Pons (tissue), 1 donor: Measurements from ENCODE around the gene PIP5K1B.
"Not testable (repeated sequence)": the region's sequence is repeated elsewhere in the genome, so short reads cannot be mapped to it uniquely, and the experiment has no call there.

Experiments used
- DNase-seq: peaks from one replicate; pipeline ENCODE4 v3.0.0-alpha.2; 2016; ENCODE audit warnings: low spot score

PIP5K1B gene

DNA sequence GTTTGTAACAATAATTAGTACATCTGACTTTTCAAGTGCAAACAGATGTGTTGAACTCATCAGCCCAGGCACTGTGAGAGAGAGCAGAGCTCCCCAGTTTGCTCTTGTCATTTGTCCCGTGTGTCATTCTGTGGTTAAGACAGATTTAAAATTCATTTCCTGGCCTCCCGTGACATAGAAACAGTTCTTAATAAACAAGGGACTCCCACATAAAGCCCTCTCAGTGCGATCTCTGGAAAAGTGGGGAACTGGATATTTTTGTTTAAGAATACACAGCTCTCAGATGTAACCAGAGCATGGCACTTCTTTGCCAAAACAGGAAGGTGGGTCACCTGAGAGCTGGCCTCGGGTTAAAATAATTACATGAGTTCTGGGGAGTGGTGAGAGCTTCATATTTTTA lies 250.3 kb downstream of the PIP5K1B start:
- no peak for DNase-seq

DNA sequence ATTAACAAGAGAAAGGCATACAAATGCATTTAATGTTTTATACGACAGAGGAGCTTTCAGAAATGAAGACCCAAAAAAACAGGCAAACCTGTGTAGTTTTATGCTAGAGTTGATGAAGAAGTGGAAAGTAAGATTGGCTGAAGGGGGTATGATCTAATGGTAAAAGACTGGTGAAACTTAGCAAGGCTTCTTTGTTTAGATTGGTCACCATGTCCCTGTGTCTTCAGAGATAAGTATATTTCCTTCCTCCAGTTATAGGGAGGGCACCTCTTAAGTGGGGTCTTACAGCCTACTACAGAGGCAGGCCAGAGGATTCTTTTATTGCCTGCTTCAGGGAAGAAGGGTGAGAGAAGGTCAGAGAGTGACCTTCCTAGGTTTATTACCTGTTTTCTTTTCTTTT lies 252.4 kb downstream of the PIP5K1B start:
- no peak for DNase-seq

DNA sequence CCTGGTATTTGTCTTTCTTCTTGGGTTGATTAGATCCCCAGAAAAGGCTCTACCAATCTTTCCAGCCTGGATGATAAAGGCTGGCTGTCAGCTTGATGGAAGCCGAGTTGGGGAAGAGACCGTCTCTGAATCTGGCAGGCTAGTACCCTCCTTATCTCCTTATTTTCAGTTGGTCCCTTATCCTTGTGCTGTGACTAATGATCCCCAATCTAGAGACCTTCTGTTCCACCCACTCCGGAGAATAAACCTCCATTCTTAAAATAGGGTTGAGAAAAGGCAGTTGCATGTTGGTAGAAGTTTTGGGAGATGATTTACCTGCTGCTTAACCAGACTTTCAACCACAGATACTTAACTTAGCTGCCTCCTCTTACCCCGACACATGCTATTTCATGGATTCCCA lies 256.5 kb downstream of the PIP5K1B start:
- no peak for DNase-seq

DNA sequence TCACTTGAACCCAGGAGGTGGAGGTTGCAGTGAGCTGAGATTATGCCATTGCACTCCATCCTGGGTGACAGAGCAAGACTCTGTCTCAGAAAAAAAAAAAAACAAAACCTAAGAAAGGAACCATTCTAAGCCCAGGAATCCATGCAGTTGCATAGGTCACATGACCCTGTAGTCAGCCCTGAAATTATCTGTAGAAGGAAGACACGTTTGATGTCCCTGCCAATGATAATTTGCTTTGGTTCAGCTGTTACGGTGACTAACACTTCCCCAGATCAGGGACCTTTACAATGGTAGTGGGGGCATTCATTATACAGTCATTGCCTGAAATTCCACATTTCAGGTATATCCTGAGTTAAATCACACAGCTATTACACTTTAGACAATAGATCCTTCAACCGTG lies 258.4 kb downstream of the PIP5K1B start:
- no peak for DNase-seq

DNA sequence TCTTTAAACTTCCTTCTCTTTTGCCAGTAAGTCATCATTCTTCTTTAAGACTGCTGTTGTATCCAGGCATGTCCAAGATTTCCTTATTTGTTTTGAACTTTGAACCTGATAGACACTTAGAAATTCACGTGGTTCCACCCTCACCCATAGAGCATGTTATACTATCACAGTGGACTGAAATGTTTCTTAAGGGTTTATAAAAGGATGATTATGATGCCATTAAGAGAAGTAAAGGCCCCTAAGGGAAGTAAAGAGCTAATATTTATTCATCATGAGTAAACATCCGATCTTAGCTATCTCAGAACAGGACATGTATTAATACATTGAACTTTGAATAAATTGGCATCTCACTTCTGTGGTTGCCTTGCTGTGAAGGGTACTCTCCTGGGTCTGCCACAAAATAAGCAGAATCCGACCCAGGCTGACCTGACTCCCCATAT lies 259.1 kb downstream of the PIP5K1B start:
- DNase-seq = no peak

DNA sequence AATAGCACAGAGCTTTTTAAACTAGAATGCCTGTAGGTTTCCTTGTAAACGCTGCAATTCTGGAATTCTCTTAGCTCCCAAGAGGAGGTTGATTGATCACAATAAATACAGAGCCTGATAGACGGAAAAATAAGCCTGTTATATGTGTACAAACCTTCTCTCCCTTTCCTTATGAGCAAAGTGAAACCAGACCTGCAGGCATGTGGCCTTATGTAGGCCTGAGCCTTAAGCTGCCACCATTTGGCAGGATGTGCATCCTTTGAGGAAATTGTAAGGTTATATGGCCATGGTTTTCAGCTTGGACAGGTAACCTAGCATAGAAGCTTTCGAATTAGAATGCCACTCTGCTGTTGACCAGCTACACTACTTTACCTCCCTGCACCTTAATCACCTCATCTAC lies 259.7 kb downstream of the PIP5K1B start:
- DNase-seq = no peak

DNA sequence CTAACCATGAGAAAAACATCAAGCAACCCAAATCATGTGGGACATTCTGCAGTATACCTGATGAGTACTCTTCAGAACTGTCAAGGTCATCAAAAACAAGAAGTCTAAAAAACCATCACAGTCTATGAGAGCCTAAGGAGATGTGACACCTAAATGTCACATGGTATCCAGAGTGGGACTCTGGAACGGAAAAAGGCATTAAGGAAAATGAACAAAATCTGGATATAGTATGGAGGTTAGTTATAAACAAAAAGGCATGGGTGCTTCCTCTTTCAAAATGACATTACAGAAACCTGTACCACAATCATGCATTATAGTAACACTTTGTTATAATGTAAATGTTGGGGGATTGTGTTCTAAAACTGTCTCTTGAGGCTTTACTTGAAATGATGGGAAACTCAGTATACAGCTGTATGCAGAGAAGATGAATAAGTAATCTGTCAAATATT lies 261.5 kb downstream of the PIP5K1B start:
- DNase-seq = no peak

DNA sequence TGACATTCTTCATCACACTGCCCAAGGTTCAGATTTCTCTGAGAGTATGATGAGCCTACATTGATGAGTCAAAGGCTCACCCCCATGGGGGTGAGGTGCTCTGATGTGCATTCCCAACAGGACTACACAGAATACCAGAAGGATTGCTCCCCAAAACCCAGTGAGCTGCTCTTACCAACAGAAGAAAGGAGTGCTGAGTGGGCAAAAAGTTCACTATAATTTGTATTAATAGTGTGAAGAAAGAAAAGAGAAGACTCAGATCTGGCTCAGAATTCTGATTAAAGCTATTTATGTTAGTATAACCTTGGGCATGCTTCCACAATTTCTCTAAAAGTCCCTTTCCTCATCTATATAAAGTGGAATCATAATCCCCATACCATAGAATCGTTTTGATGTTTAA lies 262.8 kb downstream of the PIP5K1B start:
- no peak for DNase-seq

DNA sequence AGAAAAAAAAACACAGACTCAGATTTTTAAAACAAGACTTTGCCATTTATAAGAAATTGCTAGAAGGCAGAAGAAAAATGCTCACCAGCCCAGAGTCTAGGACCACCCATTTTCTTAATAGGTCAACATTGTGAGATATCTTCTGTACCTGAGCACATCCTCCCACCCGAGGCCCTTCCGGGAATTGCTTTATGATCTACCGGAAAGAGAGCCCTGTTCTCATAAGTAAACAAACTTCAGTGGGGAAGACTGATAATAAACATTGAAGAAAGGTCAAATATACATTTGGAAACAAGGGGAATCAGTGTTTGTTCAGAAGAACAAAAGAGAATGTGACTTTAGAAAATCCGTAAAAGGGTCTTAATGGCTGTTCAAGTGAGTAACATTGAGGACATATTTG lies 264.5 kb downstream of the PIP5K1B start:
- DNase-seq = no peak

DNA sequence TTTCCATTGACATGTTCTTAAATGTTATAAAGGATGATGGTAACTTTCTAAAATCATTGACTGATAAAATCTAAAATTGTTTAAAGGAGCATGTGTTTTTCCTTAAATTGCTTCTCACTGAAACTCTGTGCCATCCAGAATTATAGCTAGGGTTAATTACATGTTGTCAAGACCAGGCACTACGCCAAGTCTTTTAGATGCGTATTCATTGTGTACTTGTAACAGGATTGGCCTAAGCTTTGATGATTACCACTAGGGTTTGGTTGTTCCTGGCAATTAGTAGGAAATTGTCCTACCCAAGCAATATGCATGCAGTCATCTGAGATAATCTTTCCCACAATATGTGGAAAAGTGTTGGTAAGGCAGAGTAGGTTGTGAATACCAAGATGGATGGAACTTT lies 265.1 kb downstream of the PIP5K1B start:
- no peak for DNase-seq

DNA sequence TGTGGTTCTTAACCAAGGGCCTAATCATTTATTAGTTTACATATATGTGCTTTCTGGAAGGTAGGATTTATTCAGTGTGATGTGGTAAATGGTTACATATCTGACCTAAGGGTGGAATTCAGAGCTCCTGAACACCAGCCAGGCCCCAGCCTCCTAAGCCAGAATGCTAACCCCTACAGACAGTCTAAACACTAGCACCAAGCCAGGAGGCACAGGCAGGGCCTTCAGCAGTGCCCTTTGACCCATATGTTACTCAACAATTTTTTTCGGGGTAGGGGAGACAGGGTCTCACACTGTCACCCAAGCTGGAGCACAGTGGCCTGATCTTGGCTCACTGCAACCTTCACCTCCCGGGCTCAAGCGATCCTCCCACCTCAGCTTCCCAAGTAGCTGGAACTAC lies 268.6 kb downstream of the PIP5K1B start:
- DNase-seq = no peak

DNA sequence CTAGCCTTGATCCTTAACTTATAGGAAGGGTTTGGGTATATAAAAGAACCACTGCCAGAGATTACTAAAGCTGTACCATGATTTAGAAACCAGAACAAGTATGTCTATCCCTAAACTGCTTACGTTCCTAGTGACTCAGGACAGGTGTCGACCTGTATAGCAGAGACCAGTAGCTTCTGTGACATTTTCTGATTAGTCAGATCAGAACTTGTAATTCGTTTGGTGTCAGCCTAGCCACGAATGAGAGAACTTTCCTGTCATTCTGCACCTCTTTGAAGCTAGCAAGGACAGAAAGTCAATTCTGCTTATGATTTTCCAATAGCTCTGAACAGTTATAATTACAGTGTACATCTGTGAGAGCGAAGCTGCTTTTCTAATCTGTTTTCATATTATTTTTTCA lies 269.4 kb downstream of the PIP5K1B start:
- no peak for DNase-seq

DNA sequence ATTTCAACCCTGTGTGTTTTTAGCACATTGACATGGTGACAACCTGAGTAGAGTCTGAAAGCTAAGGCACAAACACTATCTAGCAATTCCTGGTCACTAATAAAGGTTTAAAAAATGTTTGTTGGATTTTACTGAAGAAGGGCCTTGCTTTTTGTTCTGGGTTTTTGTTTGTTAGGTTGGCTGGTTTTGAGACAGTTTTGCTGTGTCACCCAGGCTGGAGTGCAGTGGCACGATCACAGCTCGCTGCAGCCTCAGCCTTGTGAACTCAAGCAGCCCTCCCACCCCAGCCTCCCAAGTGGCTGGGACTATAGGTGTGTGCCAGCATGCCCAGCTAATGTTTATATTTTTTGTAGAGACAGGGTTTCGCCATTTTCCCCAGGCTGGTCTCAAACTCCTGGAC lies 269.9 kb downstream of the PIP5K1B start:
- DNase-seq = no peak

DNA sequence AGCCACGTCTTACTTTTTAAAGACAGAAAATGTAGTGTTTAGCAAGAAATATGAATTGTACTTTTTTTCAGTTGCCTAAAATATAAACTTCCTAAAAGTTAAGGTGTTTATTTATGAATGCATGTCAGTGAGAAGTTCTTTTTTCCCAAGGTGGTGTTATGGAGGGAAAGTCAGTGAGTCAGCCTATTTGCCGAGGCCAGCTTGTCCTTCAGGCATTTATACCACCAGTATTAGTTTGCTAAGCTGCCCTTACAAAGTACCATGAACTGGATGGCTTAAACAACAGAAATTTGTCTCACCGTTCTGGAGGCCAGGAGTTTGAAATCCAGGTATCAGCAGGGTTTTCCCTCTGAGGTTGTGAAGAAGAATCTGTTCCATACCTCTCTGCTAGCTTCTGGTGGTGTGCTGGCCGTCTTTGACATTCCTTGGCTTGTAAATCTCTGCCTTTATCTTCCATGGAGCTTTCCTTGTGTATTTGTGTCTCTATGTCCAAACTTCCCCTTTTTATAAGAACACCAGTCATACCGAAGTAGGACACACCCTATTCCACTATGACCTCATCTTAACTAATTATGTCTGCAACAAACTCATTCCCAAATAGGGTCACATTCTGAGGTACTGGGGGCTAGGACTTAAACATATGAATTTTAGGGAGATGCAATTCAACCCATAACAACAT lies 270.5 kb downstream of the PIP5K1B start:
- DNase-seq = no peak

DNA sequence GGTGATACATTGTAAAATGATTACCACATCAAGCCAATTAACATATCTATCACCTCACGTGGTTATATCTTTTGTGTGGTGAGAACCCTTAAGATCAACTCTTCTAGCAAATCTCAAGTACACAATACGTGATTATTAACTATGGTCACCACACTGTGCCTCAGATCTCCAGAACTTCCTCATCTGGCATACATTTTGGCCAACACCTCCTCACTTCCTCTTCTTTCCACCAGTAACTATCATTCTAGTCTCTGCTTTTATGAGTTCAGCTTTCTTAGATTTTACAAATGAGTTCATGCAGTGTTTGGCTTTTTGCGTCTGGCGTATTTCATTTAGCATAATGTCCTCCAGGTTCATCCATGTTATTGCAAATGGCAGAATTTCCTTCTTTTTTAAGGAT lies 273.0 kb downstream of the PIP5K1B start:
- DNase-seq = no peak

DNA sequence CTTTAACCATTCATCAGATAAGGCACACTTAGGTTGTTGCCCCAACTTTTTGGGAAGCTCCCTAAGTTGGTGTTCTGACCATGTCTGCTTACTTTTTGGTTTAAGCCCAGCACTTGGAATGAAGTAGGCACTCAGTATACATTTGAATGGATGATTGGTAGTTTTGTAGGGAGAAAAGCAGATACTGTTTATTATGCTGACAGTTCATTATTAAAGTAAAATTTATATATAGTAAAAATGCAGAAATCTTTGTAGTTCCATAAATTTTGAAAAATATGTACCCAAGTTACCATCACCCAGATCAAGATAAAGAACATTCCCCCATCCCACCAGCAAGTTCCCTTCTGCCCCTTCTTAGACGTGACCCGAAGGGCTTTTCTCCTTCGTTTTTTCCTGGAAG lies 273.5 kb downstream of the PIP5K1B start:
- no peak for DNase-seq

DNA sequence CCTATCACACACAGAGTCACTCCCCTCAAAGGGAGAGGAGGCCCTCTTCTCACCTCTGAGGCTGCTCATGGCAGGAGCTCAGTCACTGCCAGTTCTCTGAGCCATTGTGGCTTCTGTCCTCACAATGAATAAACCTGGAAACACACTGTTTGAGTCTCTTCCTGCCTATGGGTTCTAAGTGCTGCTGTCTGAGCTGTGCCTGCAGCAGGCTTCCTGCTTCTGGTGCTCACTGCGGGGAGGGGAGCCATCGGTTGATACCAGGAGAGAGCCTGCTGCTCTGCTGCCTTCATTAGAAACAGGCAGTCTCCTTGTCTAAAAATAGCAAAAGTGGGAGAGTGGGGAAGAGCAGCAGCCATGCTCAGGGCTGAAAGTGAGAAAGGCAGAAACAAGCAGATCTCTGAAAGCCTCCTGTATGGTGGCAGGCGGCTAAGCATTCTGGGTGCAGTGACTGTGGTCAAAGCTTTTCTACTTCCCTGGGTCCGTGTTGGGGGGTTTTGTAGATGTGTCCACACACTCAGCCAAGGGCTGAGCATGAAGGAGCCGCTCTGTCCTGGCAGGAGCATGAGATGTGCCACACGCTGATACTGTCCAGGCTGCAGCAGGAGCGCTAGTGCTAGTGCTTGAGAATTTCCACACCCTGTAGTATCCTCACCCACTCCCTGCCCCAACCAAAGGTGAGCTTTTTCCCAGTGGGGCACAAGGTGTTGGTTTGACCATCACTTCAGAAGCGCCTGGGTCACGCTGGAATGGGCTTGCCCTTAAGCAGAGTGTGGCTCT lies 274.7 kb downstream of the PIP5K1B start:
- no peak for DNase-seq

DNA sequence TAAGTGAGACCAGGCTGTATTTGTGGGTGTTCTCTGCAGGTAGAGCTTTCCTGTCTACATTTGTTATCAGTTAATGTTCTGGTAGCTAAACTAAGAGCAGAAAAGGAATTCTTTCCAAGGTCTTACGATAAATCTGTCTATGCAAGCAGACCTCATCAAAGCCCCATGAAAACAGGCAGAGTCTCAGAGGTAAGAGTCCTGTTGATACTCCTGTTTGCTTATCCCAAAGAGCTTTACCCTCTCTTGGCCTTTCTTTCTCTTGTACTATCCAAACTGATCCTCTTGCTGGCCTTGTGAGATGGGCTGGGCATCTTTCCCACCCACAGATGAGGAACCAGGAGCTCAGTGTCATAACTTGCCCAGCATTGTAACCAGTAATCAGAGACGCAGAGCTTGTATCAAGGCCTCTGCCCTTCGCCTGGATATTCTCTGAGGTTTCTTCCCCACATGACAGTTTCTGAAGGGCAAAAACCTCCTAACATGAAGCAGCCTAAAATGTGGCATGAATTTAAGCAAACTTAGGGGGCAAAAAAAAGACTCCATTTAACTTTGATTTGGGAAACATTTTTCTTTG lies 275.4 kb downstream of the PIP5K1B start:
- DNase-seq = no peak

DNA sequence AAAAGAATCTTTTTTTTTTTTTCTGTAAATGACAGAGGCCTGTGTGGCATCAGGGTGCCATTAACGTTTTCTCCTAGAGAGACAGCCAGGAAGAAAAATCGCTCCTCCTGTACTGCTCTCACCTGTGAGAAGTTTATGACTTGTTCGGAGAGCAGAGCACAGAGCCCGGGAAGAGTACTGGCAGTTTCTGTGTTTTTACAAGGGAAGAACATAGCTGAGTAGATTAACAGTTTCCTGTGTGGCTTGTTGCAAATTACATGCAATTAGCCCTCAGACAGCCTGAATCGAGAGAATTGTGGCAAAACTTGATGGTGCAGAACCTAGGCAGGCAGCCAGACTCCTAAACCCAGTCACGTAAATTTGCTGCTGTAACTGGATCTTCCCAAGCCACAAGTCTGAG lies 276.7 kb downstream of the PIP5K1B start:
- DNase-seq = no peak

DNA sequence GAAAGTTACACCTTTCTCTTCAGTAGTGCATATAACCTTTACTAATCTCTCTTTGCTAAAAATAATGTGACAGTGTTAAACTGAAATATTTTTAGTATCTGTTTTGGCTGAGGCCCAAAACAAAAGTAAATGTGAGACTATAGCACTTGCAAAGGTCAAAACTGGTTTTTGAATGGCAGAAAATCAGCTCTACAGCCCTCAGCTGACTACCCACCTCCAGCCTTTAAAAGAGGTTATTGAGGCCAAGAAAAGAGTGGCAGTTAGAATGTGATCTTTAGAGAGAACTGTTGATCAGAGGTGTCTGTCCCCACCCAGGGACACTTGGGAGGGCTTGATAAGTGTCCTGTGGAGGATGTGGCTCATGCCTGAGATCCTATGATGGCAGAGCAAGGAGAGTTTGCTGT lies 278.0 kb downstream of the PIP5K1B start:
- no peak for DNase-seq

DNA sequence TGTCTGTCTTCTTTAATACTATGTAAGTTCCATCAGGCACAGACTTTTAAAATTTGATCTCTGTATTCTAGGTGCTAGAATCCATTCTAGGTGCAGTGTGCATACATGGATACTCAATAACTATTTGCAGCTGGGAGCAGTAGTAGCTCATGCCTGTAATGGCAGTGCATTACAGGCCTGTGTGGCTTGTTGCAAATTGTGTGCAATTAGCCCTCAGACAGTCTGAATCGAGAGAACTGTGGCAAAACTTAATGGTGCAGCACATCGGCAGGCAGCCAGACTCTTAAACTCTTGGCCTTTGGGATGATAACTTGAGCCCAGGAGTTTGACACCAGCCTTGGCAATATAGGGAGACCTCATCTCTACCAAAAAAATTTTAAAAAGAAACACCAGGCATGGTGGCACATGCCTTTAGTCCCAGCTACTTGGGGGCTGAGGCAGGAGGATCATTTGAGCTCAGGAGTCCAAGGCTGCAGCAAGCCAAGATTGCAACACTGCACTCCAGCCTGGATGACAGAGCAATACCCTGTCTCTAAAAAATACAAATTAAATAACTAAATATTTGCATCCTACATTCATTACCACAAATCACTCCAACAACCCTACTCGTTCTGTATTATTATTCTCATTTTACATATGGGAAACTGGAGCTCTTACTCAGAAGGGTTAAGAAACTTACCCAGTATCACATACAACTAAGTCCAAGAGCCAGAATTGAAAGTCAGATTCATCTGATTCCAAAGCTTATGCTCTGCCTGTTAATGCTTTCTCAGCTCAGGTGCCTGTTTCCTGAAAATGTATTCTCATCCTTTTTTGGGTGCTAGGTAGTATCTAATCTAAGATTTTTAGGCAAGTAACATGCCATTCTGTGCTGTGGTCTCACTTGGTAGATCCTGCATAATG lies 278.7 kb downstream of the PIP5K1B start:
- no peak for DNase-seq

DNA sequence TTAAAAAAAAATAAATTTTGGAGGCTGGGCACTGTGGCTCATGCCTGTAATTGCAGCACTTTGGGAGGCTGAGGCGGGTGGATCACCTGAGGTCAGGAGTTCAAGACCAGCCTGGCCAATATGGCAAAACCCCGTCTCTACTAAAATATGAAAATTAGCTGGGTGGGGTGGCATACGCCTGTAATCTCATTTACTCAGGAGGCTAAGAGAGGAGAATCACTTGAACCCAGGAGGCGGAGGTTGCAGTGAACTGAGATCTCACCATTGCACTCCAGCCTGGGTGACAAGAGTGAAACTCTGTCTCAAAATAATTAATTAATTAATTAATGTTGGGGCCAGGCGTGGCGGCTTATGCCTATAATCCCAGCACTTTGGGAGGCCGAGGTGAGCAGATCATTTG lies 281.9 kb downstream of the PIP5K1B start:
- DNase-seq = not testable (repeated sequence)
